Spinal cord (tissue), 10 donors: ENCODE data around the gene SOD2. TPM values are rescaled to one million over a fixed set of nuclear protein-coding genes. Genes with fewer than 3 reads are reported as not detected.
"Not testable (repeated sequence)": the region's sequence is repeated elsewhere in the genome, so short reads cannot be mapped to it uniquely, and the experiment has no call there.

Experiments used
- DNase-seq, 6 donors: peaks; one replicate each; pipeline versions ENCODE4 v3.0.0 to v3.0.0-alpha.2; 2013 to 2015; ENCODE audit warnings: low spot score in 6 of 6, low read depth in 4 of 6
- H3K27ac ChIP-seq: one replicate; pipeline ENCODE4 v1.5.1; 2013; ENCODE audit warnings: low read depth, low read length, control low read depth
- H3K27me3 ChIP-seq: one replicate; pipeline ENCODE4 v1.6.1; 2013; ENCODE audit warnings: low read length; ENCODE audit not compliant: control insufficient read depth, insufficient read depth
- H3K36me3 ChIP-seq: one replicate; pipeline ENCODE4 v1.6.1; 2013; ENCODE audit warnings: low read length; ENCODE audit not compliant: control insufficient read depth, insufficient read depth
- H3K4me1 ChIP-seq: one replicate; pipeline ENCODE4 v1.6.1; 2013; ENCODE audit warnings: low read length; ENCODE audit not compliant: control insufficient read depth, insufficient read depth
- H3K4me3 ChIP-seq: one replicate; pipeline ENCODE4 v1.5.1; 2013; ENCODE audit warnings: low read depth, low read length, control low read depth
- H3K9me3 ChIP-seq: one replicate; pipeline ENCODE4 v1.6.1; 2013; ENCODE audit warnings: low read length; ENCODE audit not compliant: control insufficient read depth, insufficient read depth
- WGBS: methylation state at CpG from one replicate; pipeline ENCODE4 v1.1.5; 2013; ENCODE audit warnings: missing lambda C conversion rate; ENCODE audit not compliant: insufficient coverage; 5-methylcytosine and 5-hydroxymethylcytosine counted together
- long read RNA-seq, 4 donors: transcript quantifications; one replicate each; lab custom pipeline, GENCODE V29; 2026
- polyA plus RNA-seq, 2 donors: library from polyadenylated mRNA; unstranded; fragments of 120-200 nt; gene quantifications; one replicate each; pipeline ENCODE4 v1.2.1, GENCODE V29; 2013; ENCODE audit not compliant: insufficient read length in 2 of 2
- total RNA-seq, 2 donors: library from RNA; depleted of rRNA in 1 of 2; stranded (reverse); fragments of 120-200 nt in 1 of 2; fragments of >200 nt in 1 of 2; gene quantifications; one replicate each; pipeline versions ENCODE4 v1.2.3 to v1.2.4, GENCODE V29; 2013 to 2014
- donor health status: healthy.

Gene SOD2
- total RNA-seq, result 100 to 1,000 TPM; 124 to 142 TPM
- 10 to 100 TPM; 95.2 to 97.1 TPM for polyA plus RNA-seq
- long read RNA-seq, donor 1, full-length matches to known transcripts, result 38 of 38 reads
- long read RNA-seq, donor 1, partial matches to known transcripts, result 0 of 38 reads
- long read RNA-seq, donor 1, other reads (novel, unspliced or antisense), result 0 of 38 reads
- long read RNA-seq, donor 2, full-length matches to known transcripts, result 15 of 15 reads
- long read RNA-seq, donor 2, partial matches to known transcripts, result 0 of 15 reads
- long read RNA-seq, donor 2, other reads (novel, unspliced or antisense), result 0 of 15 reads
- long read RNA-seq, donor 3, full-length matches to known transcripts, result 11 of 11 reads
- long read RNA-seq, donor 3, partial matches to known transcripts, result 0 of 11 reads
- long read RNA-seq, donor 3, other reads (novel, unspliced or antisense), result 0 of 11 reads
- long read RNA-seq, donor 4, full-length matches to known transcripts, result 19 of 35 reads
- long read RNA-seq, donor 4, partial matches to known transcripts, result 16 of 35 reads
- long read RNA-seq, donor 4, other reads (novel, unspliced or antisense), result 0 of 35 reads

GRCh38 chr6:159693128-159693893 lies at the start of gene SOD2:
TSS of gene SOD2 (minus strand) at chr6:159693241. CDS start at chr6:159693167, 74 bp downstream.
- no peaks in the 10 kb centered on the region for H3K9me3 ChIP-seq
- H3K4me3 ChIP-seq, result peak within 1 kb of the TSS; percentile 86
- peaks cover 18% of the 10 kb centered on the region for H3K36me3 ChIP-seq
- peaks cover 22% of the 10 kb centered on the region for H3K4me1 ChIP-seq
- H3K27ac ChIP-seq, result peak within 1 kb of the TSS; percentile 92
- no peaks in the 10 kb centered on the region for H3K27me3 ChIP-seq
- peak; percentile 52 to 94 (median 70) for DNase-seq
- WGBS, result 0% methylated on average over 73 of the region's 74 CpGs

- Histone ChIP-seq H3K9me3 (no peaks in the 10 kb centered on the region), H3K27me3 (no peaks in the 10 kb centered on the region), H3K4me1 (no peaks in the 10 kb centered on the region), H3K36me3 (peaks cover 27% of the 10 kb centered on the region), H3K27ac (no peak overlapping the region), H3K4me3 (no peak overlapping the region)
- no peak for DNase-seq
- 100% methylated on average over 1 of the region's 1 CpG for WGBS
Measured at GRCh38 chr6:159742165-159742564, 49.1 kb upstream of the SOD2 start.

GRCh38 chr6:159739341-159739740 lies 46.3 kb upstream of the SOD2 start:
- no peak for DNase-seq
- no peaks in the 10 kb centered on the region for H3K27me3 ChIP-seq
- WGBS, result no CpG with 5 or more reads among the region's 3 CpGs
- H3K27ac ChIP-seq, result no peak overlapping the region
- no peaks in the 10 kb centered on the region for H3K9me3 ChIP-seq
- H3K4me3 ChIP-seq, result no peak overlapping the region
- H3K36me3 ChIP-seq, result peaks cover 23% of the 10 kb centered on the region
- peaks cover 3% of the 10 kb centered on the region for H3K4me1 ChIP-seq

- H3K4me1 ChIP-seq, result peaks cover 3% of the 10 kb centered on the region
- no peak overlapping the region for H3K4me3 ChIP-seq
- no peak for DNase-seq
- H3K36me3 ChIP-seq, result peaks cover 16% of the 10 kb centered on the region
- no peaks in the 10 kb centered on the region for H3K9me3 ChIP-seq
- WGBS, result 100% methylated on average over 2 of the region's 7 CpGs
- no peak overlapping the region for H3K27ac ChIP-seq
- H3K27me3 ChIP-seq, result no peaks in the 10 kb centered on the region
Measured at GRCh38 chr6:159736908-159737307, 43.9 kb upstream of the SOD2 start.

- not testable (repeated sequence) for H3K27ac ChIP-seq, DNase-seq, H3K4me1 ChIP-seq, H3K9me3 ChIP-seq, H3K4me3 ChIP-seq, H3K36me3 ChIP-seq, H3K27me3 ChIP-seq
- WGBS, result 100% methylated on average over 3 of the region's 12 CpGs
Measured at GRCh38 chr6:159733395-159733794, 40.4 kb upstream of the SOD2 start.

GRCh38 chr6:159732550-159732949 lies 39.5 kb upstream of the SOD2 start:
- not testable (repeated sequence) for H3K36me3 ChIP-seq, H3K27ac ChIP-seq, H3K4me3 ChIP-seq, H3K4me1 ChIP-seq, DNase-seq, H3K9me3 ChIP-seq, H3K27me3 ChIP-seq
- WGBS, result 94% methylated on average over 4 of the region's 12 CpGs

GRCh38 chr6:159730332-159730676 lies 37.3 kb upstream of the SOD2 start:
- peaks cover 6% of the 10 kb centered on the region for H3K36me3 ChIP-seq
- H3K27ac ChIP-seq, result no peak overlapping the region
- no peak overlapping the region for H3K4me3 ChIP-seq

GRCh38 chr6:159729598-159730331 lies 36.7 kb upstream of the SOD2 start:
- Histone ChIP-seq H3K4me1 (peaks cover 6% of the 10 kb centered on the region), H3K27me3 (no peaks in the 10 kb centered on the region), H3K27ac (no peak overlapping the region), H3K36me3 (peaks cover 4% of the 10 kb centered on the region), H3K4me3 (no peak overlapping the region), H3K9me3 (no peaks in the 10 kb centered on the region)
- DNase-seq, result peak in 2 of 6 donors; percentile 5 to 11
- no CpG with 5 or more reads among the region's 4 CpGs for WGBS

More at GRCh38 chr6:159730332-159730676, 37.3 kb upstream of the SOD2 start:
- H3K27me3 ChIP-seq, result no peaks in the 10 kb centered on the region
- H3K9me3 ChIP-seq, result no peaks in the 10 kb centered on the region
- 74% methylated on average over 5 of the region's 6 CpGs for WGBS
- H3K4me1 ChIP-seq, result peaks cover 9% of the 10 kb centered on the region
- no peak for DNase-seq

GRCh38 chr6:159728531-159728964 lies 35.5 kb upstream of the SOD2 start:
- peak in 2 of 6 donors; percentile 7 to 17 for DNase-seq
- WGBS, result 0% methylated on average over 4 of the region's 9 CpGs
- H3K4me3 ChIP-seq, result peak overlapping the region; percentile 96

More at GRCh38 chr6:159728531-159728964, 35.5 kb upstream of the SOD2 start:
- peak overlapping the region; percentile 96 for H3K27ac ChIP-seq
- no peaks in the 10 kb centered on the region for H3K9me3 ChIP-seq
- H3K4me1 ChIP-seq, result peaks cover 6% of the 10 kb centered on the region
- H3K36me3 ChIP-seq, result peaks cover 4% of the 10 kb centered on the region
- H3K27me3 ChIP-seq, result no peaks in the 10 kb centered on the region
